HCT116 (cell line): ENCODE results near the gene DNAJC1. TPM values are rescaled to one million over a fixed set of nuclear protein-coding genes. Genes with fewer than 3 reads are reported as not detected.
"Not testable (repeated sequence)": the region's sequence is repeated elsewhere in the genome, so short reads cannot be mapped to it uniquely, and the experiment has no call there.

Source experiments
- ATAC-seq: fragments of 200-7000 bp; cut with Tn5 transposase; 2 replicates; pipeline ENCODE4 v1.9.1; 2020; ENCODE audit warnings: mild to moderate bottlenecking, moderate library complexity
- BruUV-seq: library from RNA; stranded (reverse); fragments of 400-500 nt; replicated peaks from 2 replicates; lab custom pipeline; 2021; lab: Mats Ljungman, UMichigan
- CTCF ChIA-PET: fragments of 300-600 bp; sonication (Branson Sonifier 250); formaldehyde crosslinking; loops from one replicate; lab custom pipeline; 2021; ENCODE audit warnings: antibody characterized with exemption; lab: Charles Lee
- POLR2A ChIA-PET: fragments of 300-600, 350-600 bp; sonication (Branson Sonifier 250); formaldehyde crosslinking; loops from one replicate; lab custom pipeline; 2021; ENCODE audit warnings: antibody characterized with exemption; lab: Charles Lee
- RAD21 ChIA-PET, 2 experiments: fragments of 300-600 bp; sonication (Branson Sonifier 250); formaldehyde crosslinking; loops; one replicate each; lab custom pipeline; 2023; ENCODE audit warnings: low total read pairs in 2 of 2; ENCODE audit not compliant: uncharacterized antibody in 2 of 2, unreplicated experiment in 2 of 2, low non-redundant PET in 1 of 2; lab: Charles Lee
- DNase-seq: peaks from one replicate; pipeline ENCODE4 v3.0.0-alpha.2; 2010; ENCODE audit warnings: low read depth, low spot score
- H2AFZ ChIP-seq: fragments of 200-600 bp; shearing (Covaris generic), sonication (generic); 2 replicates; pipeline ENCODE4 v1.6.1; 2017; ENCODE audit warnings: low read depth, mixed run types, mixed read lengths, antibody characterized with exemption, low read length; ENCODE audit not compliant: poor library complexity, severe bottlenecking
- H3K27ac ChIP-seq: 2 replicates; pipeline ENCODE4 v1.5.1; 2012; ENCODE audit warnings: low read depth, low read length
- H3K27me3 ChIP-seq: fragments of 200-600 bp; sonication (generic); 2 replicates; pipeline ENCODE4 v1.6.1; 2016; ENCODE audit warnings: mixed run types, low read length, mixed read lengths; ENCODE audit not compliant: insufficient read depth
- H3K36me3 ChIP-seq, 2 experiments: fragments of 200-500 bp in 1 of 2; fragments of 200-600 bp in 1 of 2; sonication (Bioruptor generic) in 1 of 2; sonication (generic) in 1 of 2; 2 replicates each; pipeline versions ENCODE4 v1.5.1 to v1.6.1; 2014 to 2016; ENCODE audit warnings: low read length in 2 of 2, inconsistent platforms in 1 of 2, mixed read lengths in 1 of 2, mixed run types in 1 of 2; ENCODE audit not compliant: insufficient read depth in 2 of 2, control insufficient read depth in 1 of 2
- H3K4me1 ChIP-seq, 2 experiments: fragments of 200-600 bp in 1 of 2; sonication (generic) in 1 of 2; 2 replicates each; pipeline versions ENCODE4 v1.5.1 to v1.6.1; 2012 to 2017; ENCODE audit warnings: low read length in 2 of 2, inconsistent platforms in 1 of 2, mild to moderate bottlenecking in 1 of 2, mixed read lengths in 1 of 2, mixed run types in 1 of 2, moderate library complexity in 1 of 2; ENCODE audit not compliant: insufficient read depth in 2 of 2, control insufficient read depth in 1 of 2
- H3K4me2 ChIP-seq: fragments of 200-600 bp; sonication (generic); 2 replicates; pipeline ENCODE4 v1.6.1; 2017; ENCODE audit warnings: mixed run types, low read length, mixed read lengths
- H3K4me3 ChIP-seq, 2 experiments: fragments of 200-600 bp in 1 of 2; sonication (generic) in 1 of 2; replicated peaks in 1 of 2; 2 replicates each; pipeline ENCODE4 v1.5.1; 2011 to 2016; ENCODE audit warnings: low read length in 2 of 2, control low read depth in 1 of 2, low read depth in 1 of 2, mild to moderate bottlenecking in 1 of 2, mixed read lengths in 1 of 2, mixed run types in 1 of 2
- H3K79me2 ChIP-seq: fragments of 200-600 bp; sonication (generic); 2 replicates; pipeline ENCODE4 v1.6.1; 2017; ENCODE audit warnings: mild to moderate bottlenecking, mixed run types, low read length, moderate library complexity, mixed read lengths; ENCODE audit not compliant: insufficient read depth
- H3K9ac ChIP-seq: fragments of 200-600 bp; sonication (generic); 2 replicates; pipeline ENCODE4 v1.6.1; 2016; ENCODE audit warnings: low read length, mixed read lengths
- H3K9me2 ChIP-seq: fragments of 200-600 bp; sonication (generic), shearing (Covaris generic); 2 replicates; pipeline ENCODE4 v1.6.1; 2017; ENCODE audit warnings: mixed run types, mild to moderate bottlenecking, moderate library complexity; ENCODE audit not compliant: insufficient read depth
- H3K9me3 ChIP-seq, 2 experiments: fragments of 200-500 bp in 1 of 2; fragments of 200-600 bp in 1 of 2; sonication (Bioruptor generic) in 1 of 2; sonication (generic) in 1 of 2; 2 replicates each; pipeline ENCODE4 v1.6.1; 2014 to 2017; ENCODE audit warnings: low read length in 2 of 2, mixed read lengths in 2 of 2, inconsistent platforms in 1 of 2, low read depth in 1 of 2, mild to moderate bottlenecking in 1 of 2, mixed run types in 1 of 2, moderate library complexity in 1 of 2; ENCODE audit not compliant: control insufficient read depth in 1 of 2, insufficient read depth in 1 of 2
- H4K20me1 ChIP-seq: fragments of 200-600 bp; sonication (generic), shearing (Covaris generic); 2 replicates; pipeline ENCODE4 v1.6.1; 2017; ENCODE audit warnings: mixed run types, mild to moderate bottlenecking, moderate library complexity; ENCODE audit not compliant: insufficient read depth
- CEBPB ChIP-seq: IDR thresholded peaks from 2 replicates; pipeline ENCODE4 v1.6.1; 2012; ENCODE audit warnings: low read depth
- EGR1 ChIP-seq: IDR thresholded peaks from 2 replicates; pipeline ENCODE4 v1.6.1; 2012; ENCODE audit warnings: low read depth
- ELF1 ChIP-seq: IDR thresholded peaks from 2 replicates; pipeline ENCODE4 v1.6.1; 2012; ENCODE audit warnings: low read depth, borderline replicate concordance
- EZH2 ChIP-seq: fragments of 200-600 bp; sonication (generic); IDR thresholded peaks from 2 replicates; pipeline ENCODE4 v1.6.1; 2017; ENCODE audit warnings: antibody characterized with exemption, mixed run types
- FOSL1 ChIP-seq: IDR thresholded peaks from 2 replicates; pipeline ENCODE4 v1.6.1; 2012; ENCODE audit warnings: low read depth
- JUND ChIP-seq: IDR thresholded peaks from 2 replicates; pipeline ENCODE4 v1.6.1; 2012
- TCF7L2 ChIP-seq: IDR thresholded peaks from 2 replicates; pipeline ENCODE4 v1.7.0; 2011; ENCODE audit warnings: borderline replicate concordance, inconsistent platforms; ENCODE audit not compliant: insufficient read depth, insufficient read length; ENCODE audit errors: extremely low read depth
- YY1 ChIP-seq: IDR thresholded peaks from 2 replicates; pipeline ENCODE4 v1.6.1; 2011; ENCODE audit warnings: low read length, low read depth, moderate library complexity, mild to moderate bottlenecking; ENCODE audit not compliant: insufficient replicate concordance; ENCODE audit errors: extremely low read depth
- ZBTB33 ChIP-seq: IDR thresholded peaks from 2 replicates; pipeline ENCODE4 v1.6.1; 2011; ENCODE audit warnings: mild to moderate bottlenecking, low read length, moderate library complexity; ENCODE audit not compliant: insufficient replicate concordance; ENCODE audit errors: extremely low read depth
- ZNF274 ChIP-seq: fragments of 200-500 bp; sonication (Bioruptor generic); IDR thresholded peaks from 2 replicates; pipeline ENCODE4 v1.6.1; 2014; ENCODE audit warnings: mild to moderate bottlenecking, low read depth, low read length, inconsistent platforms
- intact Hi-C: fragments of 100-400 bp; cut with micrococcal nuclease; formaldehyde crosslinking; loops from 2 replicates; pipeline ENCODE4 v1.10.0; 2022
- total RNA-seq: library from RNA; stranded (reverse); gene quantifications from one replicate; pipeline ENCODE4 v1.2.1, GENCODE V29; 2021; ENCODE audit not compliant: unreplicated experiment

The DNAJC1 gene
- total RNA-seq, 1 experiment from 2014 or later = 17.9 TPM

GRCh38 chr10:21820952-21821351 is 182.6 kb downstream of the DNAJC1 start (continued):
- no peak for TF ChIP-seq ELF1
- no peak for TF ChIP-seq JUND
- no peak for TF ChIP-seq TCF7L2
- no peak for TF ChIP-seq ZBTB33
- no peak for TF ChIP-seq CEBPB
- no peak for TF ChIP-seq EGR1

GRCh38 chr10:21818416-21818815 is 185.1 kb downstream of the DNAJC1 start:
- H3K9me3 ChIP-seq, RAD21 ChIA-PET, BruUV-seq, H2AFZ ChIP-seq, POLR2A ChIA-PET, intact Hi-C loops, H3K4me1 ChIP-seq, H3K36me3 ChIP-seq, H3K9ac ChIP-seq, H3K4me2 ChIP-seq, DNase-seq, H3K4me3 ChIP-seq, H4K20me1 ChIP-seq, H3K27me3 ChIP-seq, H3K9me2 ChIP-seq, CTCF ChIA-PET, H3K27ac ChIP-seq, H3K79me2 ChIP-seq, ATAC-seq: not testable (repeated sequence)

GRCh38 chr10:21814866-21815265 is 188.7 kb downstream of the DNAJC1 start:
- Histone ChIP-seq H3K27ac (no peak overlapping the region), H3K4me1 (peaks cover 0 to 7% of the 10 kb centered on the region in 2 experiments; a peak in 2 of 4 replicates), H3K79me2 (no peaks in the 10 kb centered on the region), H3K4me2 (no peak overlapping the region), H2AFZ (no peak overlapping the region)
- intact Hi-C loops = no loop called here
- no TSS peak for BruUV-seq
- RAD21 ChIA-PET = no interaction called here
- TF ChIP-seq YY1 (no peak), CEBPB (no peak), ZNF274 (no peak), FOSL1 (no peak), EZH2 (no peak), TCF7L2 (no peak)
- TF ChIP-seq, all 23 proteins: peak for 0
- no peak overlapping the region for H3K4me3 ChIP-seq
- H3K9ac ChIP-seq = no peak overlapping the region
- DNase-seq (no peak), ATAC-seq (no peak)
- ChIA-PET POLR2A (no interaction called here), CTCF (no interaction called here)
- no peaks in the 10 kb centered on the region for H4K20me1 ChIP-seq
- H3K9me2 ChIP-seq = no peaks in the 10 kb centered on the region
- no peaks in the 10 kb centered on the region for H3K9me3 ChIP-seq
- H3K36me3 ChIP-seq = no peaks in the 10 kb centered on the region
- H3K27me3 ChIP-seq = no peaks in the 10 kb centered on the region
